ENCODE data around the gene CLDN19.

DNA sequence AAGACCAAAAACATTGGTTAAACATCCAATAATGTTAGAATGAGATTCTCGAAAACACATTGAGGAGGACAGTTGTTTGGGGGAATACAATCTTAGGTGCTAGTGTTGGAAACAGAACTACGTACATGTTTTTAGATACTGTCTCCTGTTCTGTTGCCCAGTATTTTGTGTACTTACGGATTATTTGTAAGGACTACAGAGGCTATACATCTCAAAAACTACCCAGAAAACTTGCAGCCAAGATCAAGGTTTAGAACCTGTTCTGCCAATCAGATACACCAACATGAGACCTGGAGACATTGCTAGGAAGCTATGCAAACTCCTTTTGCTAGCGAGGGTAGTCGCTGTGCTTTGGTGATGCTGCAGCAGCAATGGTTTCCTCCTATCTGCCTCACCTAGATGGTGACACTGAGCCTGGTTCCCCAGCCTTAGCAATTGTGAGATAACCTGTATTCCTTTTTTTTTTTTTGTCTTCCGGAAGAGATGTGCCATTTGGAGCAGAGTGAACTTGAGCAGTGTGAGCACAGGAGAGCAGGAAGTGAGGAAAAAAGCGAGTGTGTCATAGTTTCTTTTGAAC lies 36.1 kb downstream of the CLDN19 start:
- no peak for TF ChIP-seq POLR2A (IDR thresholded peaks at IDR 0.05)
- TF ChIP-seq, protein P1, sequence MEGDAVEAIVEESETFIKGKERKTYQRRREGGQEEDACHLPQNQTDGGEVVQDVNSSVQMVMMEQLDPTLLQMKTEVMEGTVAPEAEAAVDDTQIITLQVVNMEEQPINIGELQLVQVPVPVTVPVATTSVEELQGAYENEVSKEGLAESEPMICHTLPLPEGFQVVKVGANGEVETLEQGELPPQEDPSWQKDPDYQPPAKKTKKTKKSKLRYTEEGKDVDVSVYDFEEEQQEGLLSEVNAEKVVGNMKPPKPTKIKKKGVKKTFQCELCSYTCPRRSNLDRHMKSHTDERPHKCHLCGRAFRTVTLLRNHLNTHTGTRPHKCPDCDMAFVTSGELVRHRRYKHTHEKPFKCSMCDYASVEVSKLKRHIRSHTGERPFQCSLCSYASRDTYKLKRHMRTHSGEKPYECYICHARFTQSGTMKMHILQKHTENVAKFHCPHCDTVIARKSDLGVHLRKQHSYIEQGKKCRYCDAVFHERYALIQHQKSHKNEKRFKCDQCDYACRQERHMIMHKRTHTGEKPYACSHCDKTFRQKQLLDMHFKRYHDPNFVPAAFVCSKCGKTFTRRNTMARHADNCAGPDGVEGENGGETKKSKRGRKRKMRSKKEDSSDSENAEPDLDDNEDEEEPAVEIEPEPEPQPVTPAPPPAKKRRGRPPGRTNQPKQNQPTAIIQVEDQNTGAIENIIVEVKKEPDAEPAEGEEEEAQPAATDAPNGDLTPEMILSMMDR (IDR thresholded peaks at IDR 0.05), result no peak
